ENCODE results near the gene PTGES3L. TPM values are rescaled to one million over a fixed set of nuclear protein-coding genes. Genes with fewer than 3 reads are reported as not detected.

The PTGES3L gene
- total and polyA plus RNA-seq, 2 of the 13 experiments (the other 11 are each of a cell fraction or from before 2014, with no cell fraction given), result 1.2 to 2.9 TPM

GRCh38 chr17:42980766-42981397 lies 1.0 kb upstream of the PTGES3L start (continued):
- TF ChIP-seq ZNF101 (CRISPR knock-in tag; IDR thresholded peaks at IDR 0.05; ENCODE audit: borderline replicate concordance, low read depth) (no peak), XBP1 (CRISPR knock-in tag; IDR thresholded peaks at IDR 0.05) (no peak), EED (CRISPR knock-in tag; IDR thresholded peaks at IDR 0.05) (peak; percentile 88), NFIB (CRISPR knock-in tag; IDR thresholded peaks at IDR 0.05; ENCODE audit: borderline replicate concordance) (no peak), CHCHD3 (CRISPR knock-in tag; IDR thresholded peaks at IDR 0.05) (0 out of 2 replicates have a peak, but pooled peaks have one; percentile 17), HNRNPL (IDR thresholded peaks at IDR 0.05; ENCODE audit: low read depth, low read length) (no peak), RFXAP (CRISPR knock-in tag; IDR thresholded peaks at IDR 0.05; ENCODE audit: borderline replicate concordance) (peak; percentile 17; the same call in 1 of the 2 replicates), NR1H2 (CRISPR knock-in tag; IDR thresholded peaks at IDR 0.05; ENCODE audit: borderline replicate concordance, low read depth) (peak; percentile 71), NFE2L1 (CRISPR knock-in tag; IDR thresholded peaks at IDR 0.05; ENCODE audit: borderline replicate concordance) (no peak), HES4 (CRISPR knock-in tag; IDR thresholded peaks at IDR 0.05; ENCODE audit: borderline replicate concordance) (peak; percentile 94), GMEB1 (CRISPR knock-in tag; IDR thresholded peaks at IDR 0.05; ENCODE audit: borderline replicate concordance) (peak; percentile 73; the same call in 1 of the 2 replicates), TCF12 (IDR thresholded peaks at IDR 0.05) (no peak), TCF12 (CRISPR knock-in tag; IDR thresholded peaks at IDR 0.05) (no peak), ZNF441 (CRISPR knock-in tag; IDR thresholded peaks at IDR 0.05; ENCODE audit: borderline replicate concordance) (peak; percentile 83; the same call in 1 of the 2 replicates), ZNF776 (CRISPR knock-in tag; IDR thresholded peaks at IDR 0.05) (peak; percentile 56; the same call in 1 of the 2 replicates), ZSCAN25 (CRISPR knock-in tag; IDR thresholded peaks at IDR 0.05) (peak; percentile 80; the same call in 1 of the 2 replicates), SNAI1 (CRISPR knock-in tag; IDR thresholded peaks at IDR 0.05; ENCODE audit: borderline replicate concordance) (no peak), PHF21A (CRISPR knock-in tag; IDR thresholded peaks at IDR 0.05) (peak; percentile 14; the same call in 1 of the 2 replicates), KDM5A (IDR thresholded peaks at IDR 0.05; ENCODE audit: borderline replicate concordance, low read length) (peak; percentile 17; the same call in 1 of the 2 replicates), ZNF589 (CRISPR knock-in tag; conservative IDR thresholded peaks at IDR 0.05) (no peak), SRSF1 (optimal IDR thresholded peaks at IDR 0.05; ENCODE audit: low read depth, low read length) (no peak), ZBTB44 (CRISPR knock-in tag; IDR thresholded peaks at IDR 0.05) (no peak; the same call in 1 of the 2 replicates), MEF2D (CRISPR knock-in tag; IDR thresholded peaks at IDR 0.05) (no peak), CCDC6 (CRISPR knock-in tag; IDR thresholded peaks at IDR 0.05) (peak; percentile 66; the same call in 1 of the 2 replicates), ZNF570 (CRISPR knock-in tag; IDR thresholded peaks at IDR 0.05; ENCODE audit: borderline replicate concordance) (no peak), ZNF253 (CRISPR knock-in tag; IDR thresholded peaks at IDR 0.05; ENCODE audit: borderline replicate concordance) (no peak), NFKBIZ (CRISPR knock-in tag; IDR thresholded peaks at IDR 0.05) (no peak)
- TF ChIP-seq, protein P1, sequence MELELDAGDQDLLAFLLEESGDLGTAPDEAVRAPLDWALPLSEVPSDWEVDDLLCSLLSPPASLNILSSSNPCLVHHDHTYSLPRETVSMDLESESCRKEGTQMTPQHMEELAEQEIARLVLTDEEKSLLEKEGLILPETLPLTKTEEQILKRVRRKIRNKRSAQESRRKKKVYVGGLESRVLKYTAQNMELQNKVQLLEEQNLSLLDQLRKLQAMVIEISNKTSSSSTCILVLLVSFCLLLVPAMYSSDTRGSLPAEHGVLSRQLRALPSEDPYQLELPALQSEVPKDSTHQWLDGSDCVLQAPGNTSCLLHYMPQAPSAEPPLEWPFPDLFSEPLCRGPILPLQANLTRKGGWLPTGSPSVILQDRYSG (CRISPR knock-in tag; IDR thresholded peaks at IDR 0.05), result peak; percentile 69

Measured in HepG2 (cell line).